GM23338 (cell line): ENCODE measurements around the gene PRKD1. TPM values are rescaled to one million over a fixed set of nuclear protein-coding genes. Genes with fewer than 3 reads are reported as not detected.

Source experiments
- ATAC-seq: fragments of 200-7000 bp; cut with Tn5 transposase; 3 replicates; pipeline ENCODE4 v1.9.1; 2020
- DNase-seq: peaks from one replicate; pipeline ENCODE4 v3.0.0-alpha.2; 2015; ENCODE audit warnings: low spot score
- H2AFZ ChIP-seq: fragments of 200-600 bp; sonication (generic); 2 replicates; pipeline ENCODE4 v1.8.0; 2016; ENCODE audit warnings: antibody characterized with exemption, mild to moderate bottlenecking, moderate library complexity
- H3F3A ChIP-seq: fragments of 200-600 bp; sonication (generic); replicated peaks from 2 replicates; pipeline ENCODE4 v1.8.0; 2017; ENCODE audit warnings: antibody characterized with exemption, mixed run types, low read depth
- H3K27ac ChIP-seq: fragments of 200-600 bp; sonication (generic); 2 replicates; pipeline ENCODE4 v1.6.1; 2016; ENCODE audit warnings: low read depth
- H3K27me3 ChIP-seq: fragments of 200-600 bp; sonication (generic); 2 replicates; pipeline ENCODE4 v1.8.0; 2016; ENCODE audit warnings: mild to moderate bottlenecking, mixed run types, moderate library complexity; ENCODE audit not compliant: insufficient read depth
- H3K36me3 ChIP-seq: fragments of 200-600 bp; sonication (generic); 2 replicates; pipeline ENCODE4 v1.8.0; 2016; ENCODE audit warnings: mild to moderate bottlenecking; ENCODE audit not compliant: insufficient read depth
- H3K4me1 ChIP-seq: fragments of 200-600 bp; sonication (generic); 2 replicates; pipeline ENCODE4 v1.8.0; 2016; ENCODE audit warnings: mild to moderate bottlenecking, moderate library complexity; ENCODE audit not compliant: insufficient read depth
- H3K4me2 ChIP-seq: fragments of 200-600 bp; sonication (generic); 2 replicates; pipeline ENCODE4 v1.7.1; 2017; ENCODE audit warnings: mixed run types
- H3K4me3 ChIP-seq: fragments of 200-600 bp; sonication (generic); 2 replicates; pipeline ENCODE4 v1.6.1; 2016; ENCODE audit warnings: mixed run types
- H3K79me2 ChIP-seq: fragments of 200-600 bp; sonication (generic); replicated peaks from 2 replicates; pipeline ENCODE4 v1.8.0; 2017; ENCODE audit warnings: mild to moderate bottlenecking; ENCODE audit not compliant: insufficient read depth
- H3K9me2 ChIP-seq: fragments of 200-600 bp; sonication (generic); 2 replicates; pipeline ENCODE4 v1.8.0; 2017; ENCODE audit not compliant: insufficient read depth
- H4K20me1 ChIP-seq: fragments of 200-600 bp; sonication (generic); replicated peaks from 2 replicates; pipeline ENCODE4 v1.8.0; 2017; ENCODE audit warnings: mild to moderate bottlenecking; ENCODE audit not compliant: insufficient read depth
- H3K27ac Mint-ChIP-seq: 2 replicates; pipeline ENCODE4 v1.8.0; 2020; ENCODE audit warnings: inconsistent platforms, mild to moderate bottlenecking, moderate library complexity, mixed read lengths
- H3K27me3 Mint-ChIP-seq: 3 replicates; pipeline ENCODE4 v1.8.0; 2022; ENCODE audit warnings: low read depth, mild to moderate bottlenecking, moderate library complexity, mixed read lengths, inconsistent platforms; ENCODE audit not compliant: insufficient read depth, poor library complexity
- H3K36me3 Mint-ChIP-seq: 3 replicates; pipeline ENCODE4 v1.8.0; 2021; ENCODE audit warnings: low read depth, mild to moderate bottlenecking, inconsistent platforms, moderate library complexity, mixed read lengths
- H3K4me1 Mint-ChIP-seq: 3 replicates; pipeline ENCODE4 v1.8.0; 2020; ENCODE audit warnings: mild to moderate bottlenecking, inconsistent platforms, mixed read lengths
- H3K4me3 Mint-ChIP-seq: 3 replicates; pipeline ENCODE4 v1.8.0; 2021; ENCODE audit warnings: moderate library complexity, mild to moderate bottlenecking, inconsistent platforms, mixed read lengths
- H3K9me3 Mint-ChIP-seq: 3 replicates; pipeline ENCODE4 v1.8.0; 2020; ENCODE audit warnings: moderate library complexity, mild to moderate bottlenecking, inconsistent platforms, mixed read lengths
- CREB1 ChIP-seq: fragments of 250-450 bp; sonication (Bioruptor Pico); IDR thresholded peaks from 2 replicates; pipeline ENCODE4 v1.5.0; 2020; ENCODE audit warnings: low read depth, mild to moderate bottlenecking, moderate library complexity
- CTCF ChIP-seq, 2 experiments: fragments of 200-600 bp in 1 of 2; sonication (generic) in 1 of 2; conservative IDR thresholded peaks; 2 replicates each; pipeline versions ENCODE4 v1.5.1 to v1.6.1; 2016 to 2017; ENCODE audit warnings: antibody characterized with exemption in 2 of 2, low read depth in 2 of 2, mild to moderate bottlenecking in 2 of 2, moderate library complexity in 1 of 2
- ETS1 ChIP-seq: IDR thresholded peaks from 2 replicates; pipeline ENCODE4 v1.6.1; 2016; ENCODE audit warnings: antibody characterized with exemption
- EZH2 ChIP-seq: fragments of 200-600 bp; sonication (generic); IDR thresholded peaks from one replicate; pipeline ENCODE4 v1.8.0; 2017; ENCODE audit warnings: antibody characterized with exemption, mild to moderate bottlenecking, low read depth; ENCODE audit not compliant: unreplicated experiment
- EZH2phosphoT487 ChIP-seq: fragments of 200-600 bp; sonication (generic); IDR thresholded peaks from one replicate; pipeline ENCODE4 v1.8.1; 2018; ENCODE audit warnings: antibody characterized with exemption; ENCODE audit not compliant: unreplicated experiment
- JUNB ChIP-seq: IDR thresholded peaks from one replicate; pipeline ENCODE4 v1.6.1; 2016; ENCODE audit warnings: antibody characterized with exemption; ENCODE audit not compliant: unreplicated experiment
- NANOG ChIP-seq: IDR thresholded peaks from 2 replicates; pipeline ENCODE4 v1.6.1; 2016; ENCODE audit warnings: antibody characterized with exemption, borderline replicate concordance
- POLR2AphosphoS5 ChIP-seq: IDR thresholded peaks from 2 replicates; pipeline ENCODE4 v1.6.1; 2016; ENCODE audit warnings: antibody characterized with exemption, low read depth
- REST ChIP-seq: IDR thresholded peaks from one replicate; pipeline ENCODE4 v1.6.1; 2018; ENCODE audit warnings: antibody characterized with exemption; ENCODE audit not compliant: unreplicated experiment
- STAT1 ChIP-seq: IDR thresholded peaks from one replicate; pipeline ENCODE4 v1.6.1; 2016; ENCODE audit warnings: antibody characterized with exemption; ENCODE audit not compliant: unreplicated experiment
- ZNF114 ChIP-seq: fragments of 250-450 bp; sonication (Bioruptor Pico); IDR thresholded peaks from 2 replicates; pipeline ENCODE4 v1.5.0; 2020; ENCODE audit warnings: mild to moderate bottlenecking, moderate library complexity
- ZNF331 ChIP-seq: fragments of 250-450 bp; sonication (Bioruptor Pico); IDR thresholded peaks from 2 replicates; pipeline ENCODE4 v1.5.0; 2020; ENCODE audit warnings: low read depth, mild to moderate bottlenecking, moderate library complexity
- ZNF462 ChIP-seq: fragments of 250-450 bp; sonication (Bioruptor Pico); IDR thresholded peaks from 2 replicates; pipeline ENCODE4 v1.5.0; 2020; ENCODE audit warnings: mild to moderate bottlenecking, moderate library complexity
- polyA plus RNA-seq: library from polyadenylated mRNA; unstranded; fragments of >200 nt; fragmentation: Nextera tagmentation; extraction: Ambion mirVana; gene quantifications from 2 replicates; pipeline ENCODE4 v1.2.1, GENCODE V29; 2016
- total RNA-seq: library from RNA; depleted of rRNA; stranded (reverse); fragments of >200 nt; shearing (Covaris generic); gene quantifications from 2 replicates; pipeline ENCODE4 v1.2.3, GENCODE V29; 2014

The PRKD1 gene
- total and polyA plus RNA-seq, 2 experiments from 2014 or later = 3.1 to 9.7 TPM

- TF ChIP-seq CTCF (conservative IDR thresholded peaks at IDR 0.05; ENCODE audit: low read depth in 2 of 2) (no peak), NANOG (no peak), JUNB (no peak)
These were observed 139.6 kb downstream of the PRKD1 start (continued) for GRCh38 chr14:29788093-29788492.

GRCh38 chr14:29783556-29783955, 144.1 kb downstream of the PRKD1 start:
- ATAC-seq (no peak), DNase-seq (no peak)
- Mint-ChIP-seq H3K36me3 (0 out of 3 replicates have a peak, but pooled peaks cover 6% of the 10 kb centered on the region), H3K27me3 (no peaks in the 10 kb centered on the region), H3K9me3 (peaks cover 7% of the 10 kb centered on the region), H3K4me1 (peaks cover 2% of the 10 kb centered on the region; the same call in 2 of the 3 replicates), H3K27ac (no peak overlapping the region), H3K4me3 (no peak overlapping the region)
- H3K79me2 ChIP-seq = no peaks in the 10 kb centered on the region
- H3F3A ChIP-seq = no peaks in the 10 kb centered on the region
- no peaks in the 10 kb centered on the region for H4K20me1 ChIP-seq
- H3K4me3 ChIP-seq = no peak overlapping the region
- no peaks in the 10 kb centered on the region for H3K9me2 ChIP-seq
- H3K4me1 ChIP-seq = 0 out of 2 replicates have a peak, but pooled peaks cover 4% of the 10 kb centered on the region
- H3K36me3 ChIP-seq = no peaks in the 10 kb centered on the region
- no peak overlapping the region for H3K27ac ChIP-seq
- no peaks in the 10 kb centered on the region for H3K27me3 ChIP-seq
- no peak overlapping the region for H2AFZ ChIP-seq
- H3K4me2 ChIP-seq = no peak overlapping the region
- no peak for TF ChIP-seq CREB1 (CRISPR knock-in tag)
- TF ChIP-seq REST = no peak
- TF ChIP-seq POLR2AphosphoS5 = no peak
- no peak for TF ChIP-seq ZNF331
- TF ChIP-seq EZH2 = no peak
- no peak for TF ChIP-seq ETS1
- TF ChIP-seq EZH2phosphoT487 = no peak
- TF ChIP-seq JUNB = no peak
- TF ChIP-seq ZNF462 (CRISPR knock-in tag) = no peak
- TF ChIP-seq ZNF114 (CRISPR knock-in tag) = no peak
- TF ChIP-seq STAT1 = no peak
- TF ChIP-seq NANOG = no peak
